Neural progenitor cell (in vitro differentiated cells): ENCODE results near the gene RAET1G. TPM values are rescaled to one million over a fixed set of nuclear protein-coding genes. Genes with fewer than 3 reads are reported as not detected.
"Not testable (repeated sequence)": the region's sequence is repeated elsewhere in the genome, so short reads cannot be mapped to it uniquely, and the experiment has no call there.

Source experiments
- DNase-seq: peaks from one replicate; pipeline ENCODE4 v3.0.0-alpha.2; 2016; ENCODE audit warnings: low spot score
- H2AFZ ChIP-seq: fragments of 200-600 bp; sonication (generic); replicated peaks from 2 replicates; pipeline ENCODE4 v1.6.1; 2016; ENCODE audit warnings: antibody characterized with exemption
- H3F3A ChIP-seq: fragments of 200-600 bp; sonication (generic); 2 replicates; pipeline ENCODE4 v1.6.1; 2016; ENCODE audit warnings: antibody characterized with exemption, low read depth
- H3K27ac ChIP-seq: fragments of 200-600 bp; sonication (generic); 2 replicates; pipeline ENCODE4 v1.5.1; 2016; ENCODE audit warnings: mild to moderate bottlenecking
- H3K27me3 ChIP-seq: fragments of 200-600 bp; sonication (generic); 2 replicates; pipeline ENCODE4 v1.6.1; 2016; ENCODE audit warnings: mild to moderate bottlenecking, moderate library complexity
- H3K36me3 ChIP-seq: fragments of 200-600 bp; sonication (generic); 2 replicates; pipeline ENCODE4 v1.5.1; 2016
- H3K4me1 ChIP-seq: fragments of 200-600 bp; sonication (generic); 2 replicates; pipeline ENCODE4 v1.6.1; 2016; ENCODE audit warnings: mixed run types
- H3K4me2 ChIP-seq: fragments of 200-600 bp; sonication (generic); 2 replicates; pipeline ENCODE4 v1.6.1; 2016
- H3K4me3 ChIP-seq: fragments of 200-600 bp; sonication (generic); 2 replicates; pipeline ENCODE4 v1.5.1; 2016
- H3K79me2 ChIP-seq: fragments of 200-600 bp; sonication (generic); 2 replicates; pipeline ENCODE4 v1.6.1; 2016; ENCODE audit warnings: low read depth
- H3K9ac ChIP-seq: fragments of 200-600 bp; sonication (generic); 2 replicates; pipeline ENCODE4 v1.6.1; 2016
- H3K9me3 ChIP-seq: fragments of 200-600 bp; sonication (generic); 2 replicates; pipeline ENCODE4 v1.5.1; 2016; ENCODE audit warnings: low read depth
- H4K20me1 ChIP-seq: fragments of 200-600 bp; sonication (generic); 2 replicates; pipeline ENCODE4 v1.6.1; 2016; ENCODE audit warnings: low read depth
- H3K27ac Mint-ChIP-seq: 3 replicates; pipeline ENCODE4 v1.8.0; 2021; ENCODE audit warnings: mixed read lengths
- H3K27me3 Mint-ChIP-seq: 2 replicates; pipeline ENCODE4 v1.8.0; 2022; ENCODE audit warnings: low read depth, mild to moderate bottlenecking, inconsistent platforms, moderate library complexity, mixed read lengths; ENCODE audit not compliant: insufficient read depth
- H3K36me3 Mint-ChIP-seq: 3 replicates; pipeline ENCODE4 v1.8.0; 2021; ENCODE audit warnings: mixed read lengths
- H3K4me1 Mint-ChIP-seq: 3 replicates; pipeline ENCODE4 v1.8.0; 2021; ENCODE audit warnings: mixed read lengths
- H3K4me3 Mint-ChIP-seq: 3 replicates; pipeline ENCODE4 v1.8.0; 2021; ENCODE audit warnings: mild to moderate bottlenecking, moderate library complexity, mixed read lengths
- H3K9me3 Mint-ChIP-seq: 3 replicates; pipeline ENCODE4 v1.8.0; 2020; ENCODE audit warnings: mixed read lengths
- EZH2 ChIP-seq: fragments of 200-600 bp; sonication (generic); IDR thresholded peaks from 2 replicates; pipeline ENCODE4 v1.6.1; 2017; ENCODE audit warnings: antibody characterized with exemption, mild to moderate bottlenecking, moderate library complexity
- EZH2phosphoT487 ChIP-seq: fragments of 200-600 bp; sonication (generic); IDR thresholded peaks from 2 replicates; pipeline ENCODE4 v1.6.1; 2017; ENCODE audit warnings: antibody characterized with exemption
- total RNA-seq: library from RNA; depleted of rRNA; stranded (reverse); fragments of >200 nt; gene quantifications from 2 replicates; pipeline ENCODE4 v1.2.3, GENCODE V29; 2015; ENCODE audit warnings: low replicate concordance
- TF ChIP-seq, protein P1 (sequence below): fragments of 200-600 bp; sonication (generic); IDR thresholded peaks from 2 replicates; pipeline ENCODE4 v1.5.1; 2017; ENCODE audit warnings: antibody characterized with exemption, mild to moderate bottlenecking

The RAET1G gene, protein sequence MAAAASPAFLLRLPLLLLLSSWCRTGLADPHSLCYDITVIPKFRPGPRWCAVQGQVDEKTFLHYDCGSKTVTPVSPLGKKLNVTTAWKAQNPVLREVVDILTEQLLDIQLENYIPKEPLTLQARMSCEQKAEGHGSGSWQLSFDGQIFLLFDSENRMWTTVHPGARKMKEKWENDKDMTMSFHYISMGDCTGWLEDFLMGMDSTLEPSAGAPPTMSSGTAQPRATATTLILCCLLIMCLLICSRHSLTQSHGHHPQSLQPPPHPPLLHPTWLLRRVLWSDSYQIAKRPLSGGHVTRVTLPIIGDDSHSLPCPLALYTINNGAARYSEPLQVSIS
- total RNA-seq, result not detected in 2 replicates

DNA sequence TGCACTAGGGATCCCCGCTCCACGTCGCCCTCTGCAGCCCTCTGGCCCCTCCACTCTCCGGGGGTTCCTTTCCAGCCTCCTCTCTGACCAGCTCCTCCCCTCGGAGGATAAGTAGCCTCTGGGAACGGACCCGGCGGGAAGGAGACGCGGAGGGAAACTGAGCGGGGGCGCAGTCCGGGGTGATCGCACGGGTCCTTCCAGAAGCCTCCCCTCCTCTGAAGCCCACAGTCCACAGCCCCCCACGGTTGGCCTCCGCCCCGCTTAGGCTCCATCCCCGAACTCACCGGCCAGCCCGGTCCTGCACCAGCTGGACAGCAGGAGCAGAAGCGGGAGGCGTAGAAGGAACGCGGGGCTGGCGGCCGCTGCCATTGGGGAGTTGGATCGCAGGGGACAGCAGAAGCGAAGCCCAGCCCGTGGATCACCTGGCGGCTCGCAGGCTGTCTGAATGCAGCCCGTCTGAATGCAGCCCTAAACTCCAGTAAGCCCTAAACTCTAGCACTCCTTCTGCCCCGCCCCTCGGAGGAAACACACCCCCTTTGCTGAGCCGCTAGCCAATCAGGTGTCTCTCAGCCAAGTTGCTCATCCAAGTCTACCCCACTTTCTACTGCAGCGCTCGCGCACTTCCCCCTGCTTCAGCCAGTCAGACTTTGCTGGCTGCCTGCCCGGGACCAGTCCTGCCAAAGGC is at the start of gene RAET1G:
Gene RAET1G (minus strand): TSS at position 480 of the 685 bp plus-strand sequence. CDS start 111 bp downstream, at position 369.
- H3K4me1 Mint-ChIP-seq, result peaks cover 11% of the 10 kb centered on the region
- no peak within 1 kb of the TSS for H3K9ac ChIP-seq
- H3K27ac Mint-ChIP-seq, result no peak within 1 kb of the TSS
- H2AFZ ChIP-seq, result peak within 1 kb of the TSS; percentile 76
- peaks cover 5% of the 10 kb centered on the region for H3K4me1 ChIP-seq
- TF ChIP-seq, protein P1, sequence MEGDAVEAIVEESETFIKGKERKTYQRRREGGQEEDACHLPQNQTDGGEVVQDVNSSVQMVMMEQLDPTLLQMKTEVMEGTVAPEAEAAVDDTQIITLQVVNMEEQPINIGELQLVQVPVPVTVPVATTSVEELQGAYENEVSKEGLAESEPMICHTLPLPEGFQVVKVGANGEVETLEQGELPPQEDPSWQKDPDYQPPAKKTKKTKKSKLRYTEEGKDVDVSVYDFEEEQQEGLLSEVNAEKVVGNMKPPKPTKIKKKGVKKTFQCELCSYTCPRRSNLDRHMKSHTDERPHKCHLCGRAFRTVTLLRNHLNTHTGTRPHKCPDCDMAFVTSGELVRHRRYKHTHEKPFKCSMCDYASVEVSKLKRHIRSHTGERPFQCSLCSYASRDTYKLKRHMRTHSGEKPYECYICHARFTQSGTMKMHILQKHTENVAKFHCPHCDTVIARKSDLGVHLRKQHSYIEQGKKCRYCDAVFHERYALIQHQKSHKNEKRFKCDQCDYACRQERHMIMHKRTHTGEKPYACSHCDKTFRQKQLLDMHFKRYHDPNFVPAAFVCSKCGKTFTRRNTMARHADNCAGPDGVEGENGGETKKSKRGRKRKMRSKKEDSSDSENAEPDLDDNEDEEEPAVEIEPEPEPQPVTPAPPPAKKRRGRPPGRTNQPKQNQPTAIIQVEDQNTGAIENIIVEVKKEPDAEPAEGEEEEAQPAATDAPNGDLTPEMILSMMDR, result no peak
- TF ChIP-seq EZH2phosphoT487 (peak; percentile 1), EZH2 (peak; percentile 10)
- H3K36me3 ChIP-seq, result no peaks in the 10 kb centered on the region
- H3K79me2 ChIP-seq, result no peaks in the 10 kb centered on the region
- H3K27ac ChIP-seq, result no peak within 1 kb of the TSS
- peaks cover 9% of the 10 kb centered on the region for H3K9me3 Mint-ChIP-seq
- H3K4me3 ChIP-seq, result peak within 1 kb of the TSS; percentile 71
- peaks cover 100% of the 10 kb centered on the region for H3K27me3 ChIP-seq
- peak within 1 kb of the TSS; percentile 98 for H3K4me2 ChIP-seq
- peaks cover 66% of the 10 kb centered on the region for H3K27me3 Mint-ChIP-seq
- peaks cover 16% of the 10 kb centered on the region for H4K20me1 ChIP-seq
- no peaks in the 10 kb centered on the region for H3K9me3 ChIP-seq
- peak; percentile 94 for DNase-seq
- peaks cover 4% of the 10 kb centered on the region for H3F3A ChIP-seq
- no peaks in the 10 kb centered on the region for H3K36me3 Mint-ChIP-seq
- H3K4me3 Mint-ChIP-seq, result peak within 1 kb of the TSS; percentile 86

DNA sequence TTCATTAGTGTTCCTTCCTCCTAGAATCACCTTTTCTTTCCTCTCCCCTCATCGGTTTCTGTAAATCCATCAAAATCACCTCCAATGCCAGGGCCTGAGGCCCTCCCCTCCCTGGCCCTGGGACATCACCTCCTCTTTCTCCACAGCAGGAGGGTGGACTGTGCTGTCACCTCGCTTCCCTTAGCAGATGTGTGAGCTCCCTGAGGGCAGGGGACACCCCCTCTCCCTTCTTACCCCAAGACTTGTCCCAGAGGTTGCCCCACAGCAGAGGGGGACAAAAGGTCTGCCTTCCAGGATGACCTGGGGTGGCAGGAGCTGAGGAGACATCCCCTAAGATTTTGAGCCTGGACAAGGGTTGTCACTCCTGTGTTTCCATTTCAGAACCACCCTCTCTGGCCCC is 46.7 kb upstream of the RAET1G start:
- Mint-ChIP-seq H3K27ac (no peak overlapping the region), H3K27me3 (peaks cover 67% of the 10 kb centered on the region), H3K36me3 (peaks cover 2% of the 10 kb centered on the region), H3K4me3 (no peak overlapping the region), H3K9me3 (peaks cover 5% of the 10 kb centered on the region), H3K4me1 (peaks cover 6% of the 10 kb centered on the region)
- no peak overlapping the region for H3K4me3 ChIP-seq
- H3F3A ChIP-seq, result no peaks in the 10 kb centered on the region
- H3K27me3 ChIP-seq, result peaks cover 100% of the 10 kb centered on the region
- no peak overlapping the region for H3K27ac ChIP-seq
- no peak overlapping the region for H3K9ac ChIP-seq
- H3K79me2 ChIP-seq, result no peaks in the 10 kb centered on the region
- no peak overlapping the region for H3K4me2 ChIP-seq
- H3K9me3 ChIP-seq, result no peaks in the 10 kb centered on the region
- no peaks in the 10 kb centered on the region for H3K36me3 ChIP-seq
- TF ChIP-seq EZH2phosphoT487, result no peak
- TF ChIP-seq, protein P1, result no peak
- TF ChIP-seq EZH2, result no peak
- no peak overlapping the region for H2AFZ ChIP-seq
- H3K4me1 ChIP-seq, result peaks cover 3% of the 10 kb centered on the region
- H4K20me1 ChIP-seq, result peaks cover 9% of the 10 kb centered on the region
- DNase-seq, result no peak

- not testable (repeated sequence) for H3K79me2 ChIP-seq, H3K9me3 Mint-ChIP-seq, H3K4me2 ChIP-seq, H3K27ac ChIP-seq, H3K36me3 Mint-ChIP-seq, H3F3A ChIP-seq, DNase-seq, H2AFZ ChIP-seq, H3K4me1 ChIP-seq, H3K9me3 ChIP-seq, H3K4me3 Mint-ChIP-seq, H3K4me3 ChIP-seq, H3K36me3 ChIP-seq, H3K9ac ChIP-seq, H3K27ac Mint-ChIP-seq
- H4K20me1 ChIP-seq, result peaks cover 16% of the 10 kb centered on the region
- Mint-ChIP-seq H3K27me3 (peaks cover 67% of the 10 kb centered on the region), H3K4me1 (peaks cover 11% of the 10 kb centered on the region)
- peaks cover 100% of the 10 kb centered on the region for H3K27me3 ChIP-seq
Observed at GRCh38 chr6:149968909-149969308, 46.0 kb upstream of the RAET1G start.

GRCh38 chr6:149967999-149968398 is 45.1 kb upstream of the RAET1G start:
- peaks cover 17% of the 10 kb centered on the region for H4K20me1 ChIP-seq
- H3K4me3 ChIP-seq, H3K36me3 ChIP-seq, H3K9me3 Mint-ChIP-seq, H3F3A ChIP-seq, H3K27ac ChIP-seq, H3K36me3 Mint-ChIP-seq, H3K9ac ChIP-seq, H2AFZ ChIP-seq, H3K4me2 ChIP-seq, H3K27ac Mint-ChIP-seq, H3K4me1 ChIP-seq, H3K4me3 Mint-ChIP-seq, DNase-seq, H3K79me2 ChIP-seq, H3K9me3 ChIP-seq: not testable (repeated sequence)
- Mint-ChIP-seq H3K27me3 (peaks cover 65% of the 10 kb centered on the region), H3K4me1 (peaks cover 18% of the 10 kb centered on the region)
- peaks cover 100% of the 10 kb centered on the region for H3K27me3 ChIP-seq
